CD4-positive, alpha-beta T cell treated with Interleukin-4 for 4 hours (primary cell): ENCODE results near the gene CDAN1.
"Not testable (repeated sequence)": the region's sequence is repeated elsewhere in the genome, so short reads cannot be mapped to it uniquely, and the experiment has no call there.

Source experiments
- DNase-seq: peaks from one replicate; pipeline ENCODE4 v3.0.0-alpha.2; 2020

Gene CDAN1

DNA sequence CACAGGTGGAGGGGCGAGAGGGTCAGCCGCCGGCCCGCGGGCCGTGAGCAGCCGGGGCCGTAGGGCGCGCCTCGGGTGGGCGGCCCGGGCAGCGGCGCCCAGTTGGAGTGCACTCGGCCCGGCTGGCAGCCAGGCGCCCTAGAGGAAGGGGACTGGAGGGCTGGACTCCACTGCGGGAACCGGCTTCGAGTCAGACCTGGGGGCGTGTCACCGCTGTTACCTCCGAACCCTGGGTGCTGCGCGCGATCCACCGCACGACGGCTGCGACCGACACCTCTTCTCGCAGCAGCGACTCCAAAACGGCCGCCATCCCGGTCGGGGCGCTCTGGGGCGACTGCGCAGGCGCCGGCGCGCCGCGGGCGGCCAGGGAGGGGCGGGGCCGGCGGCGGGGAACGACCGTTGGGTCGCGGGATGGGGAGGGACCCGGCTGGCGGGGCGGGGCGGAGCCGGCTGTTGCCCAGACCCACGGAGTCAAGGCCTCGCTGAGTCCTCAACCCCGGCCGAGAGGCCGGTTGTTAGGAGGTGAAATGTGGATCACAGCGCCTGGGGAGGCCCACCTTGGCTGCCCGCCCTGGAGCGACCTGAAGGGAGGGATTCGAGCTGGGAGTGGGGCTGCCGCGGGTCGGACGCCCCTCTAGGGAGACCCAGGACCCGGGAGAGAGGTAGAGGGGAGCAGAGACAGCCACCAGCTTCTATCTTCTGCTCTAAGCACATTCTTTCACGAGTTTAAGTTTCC lies at the start of gene CDAN1:
Gene CDAN1 (minus strand): TSS at position 336 of the 736 bp plus-strand sequence. CDS start 26 bp downstream, at position 310.
- DNase-seq, result peak; percentile 89

GRCh38 chr15:42785569-42785968 lies 48.6 kb upstream of the CDAN1 start:
- no peak for DNase-seq

GRCh38 chr15:42784705-42785104 lies 47.8 kb upstream of the CDAN1 start:
- DNase-seq, result no peak

GRCh38 chr15:42782716-42783115 lies 45.8 kb upstream of the CDAN1 start:
- no peak for DNase-seq

DNA sequence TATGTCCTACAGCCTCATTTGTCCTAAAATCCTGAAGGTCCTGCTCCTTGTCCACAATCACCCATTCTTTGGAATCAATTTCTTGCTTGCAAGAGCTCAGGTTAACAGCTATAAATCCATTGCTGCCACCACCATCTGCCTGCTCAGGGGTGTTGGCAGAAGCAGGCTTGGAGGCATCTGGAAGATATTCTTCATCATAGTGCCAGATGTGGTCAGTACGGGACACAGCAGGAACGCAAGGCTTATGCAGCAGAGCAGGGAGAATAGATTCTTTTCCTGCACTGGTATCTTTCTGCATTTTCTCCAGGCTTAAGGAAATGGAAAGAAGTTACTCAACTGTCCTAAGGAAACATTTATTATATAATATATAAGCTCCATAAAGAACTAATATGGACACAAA lies 38.5 kb upstream of the CDAN1 start:
- no peak for DNase-seq

DNA sequence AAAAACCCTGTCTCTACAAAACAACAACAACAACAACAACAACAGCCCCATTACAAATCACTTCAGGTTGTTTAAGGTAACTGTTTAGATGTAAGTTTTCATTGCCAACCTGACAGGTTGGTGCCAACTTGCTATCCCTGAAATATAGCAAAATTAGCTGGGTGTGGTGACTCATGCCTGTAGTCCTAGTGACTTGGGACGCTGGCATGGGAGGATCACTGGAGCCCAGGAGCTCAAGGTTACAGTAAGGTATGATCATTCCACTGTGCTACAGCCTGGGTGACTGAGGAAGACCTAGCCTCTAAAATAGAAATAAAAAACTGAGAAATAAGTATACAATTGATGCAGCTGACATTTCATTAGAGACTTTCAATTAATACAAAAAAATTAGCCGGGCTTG lies 36.0 kb upstream of the CDAN1 start:
- DNase-seq, result no peak

DNA sequence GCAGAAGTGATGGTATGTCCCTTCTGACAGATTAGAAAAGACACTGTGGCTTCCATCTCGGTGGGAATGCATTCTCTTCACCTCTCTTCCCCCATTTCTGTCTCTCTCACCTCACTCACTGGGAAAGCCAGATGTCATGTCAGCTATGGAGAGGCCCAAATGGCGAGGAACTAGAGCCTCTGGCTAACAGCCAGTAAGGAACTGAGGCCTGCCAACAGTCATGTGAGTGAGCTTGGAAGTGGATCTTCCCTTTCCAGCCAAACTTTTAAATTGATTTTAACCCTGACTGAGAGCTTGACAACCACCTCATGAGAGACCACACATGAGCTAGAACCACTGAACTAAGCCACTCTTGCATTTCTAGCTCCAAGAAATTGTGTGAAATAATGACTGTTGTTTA lies 35.2 kb upstream of the CDAN1 start:
- no peak for DNase-seq

DNA sequence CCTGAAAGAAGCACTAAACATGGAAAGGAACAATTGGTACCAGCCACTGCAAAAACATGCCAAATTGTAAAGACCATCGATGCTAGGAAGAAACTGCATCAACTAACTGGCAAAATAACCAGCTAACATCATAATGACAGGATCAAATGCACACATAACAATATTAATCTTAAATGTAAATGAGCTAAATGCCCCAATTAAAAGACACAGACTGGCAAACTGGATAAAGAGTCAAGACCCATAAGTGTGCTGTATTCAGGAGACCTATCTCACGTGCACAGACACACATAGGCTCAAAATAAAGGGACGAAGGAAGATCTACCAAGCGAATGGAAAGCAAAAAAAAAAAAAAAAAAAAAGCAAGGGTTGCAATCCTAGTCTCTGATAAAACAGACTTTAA lies 29.2 kb upstream of the CDAN1 start:
- not testable (repeated sequence) for DNase-seq

GRCh38 chr15:42764154-42764731 lies 27.3 kb upstream of the CDAN1 start:
- not testable (repeated sequence) for DNase-seq

- DNase-seq, result not testable (repeated sequence)
Observed at GRCh38 chr15:42761813-42762212, 24.9 kb upstream of the CDAN1 start.

- no peak for DNase-seq
Observed at GRCh38 chr15:42760759-42761158, 23.8 kb upstream of the CDAN1 start.

- no peak for DNase-seq
Observed at GRCh38 chr15:42759093-42759492, 22.2 kb upstream of the CDAN1 start.

- no peak for DNase-seq
Observed at GRCh38 chr15:42750306-42750705, 13.4 kb upstream of the CDAN1 start.

- DNase-seq, result no peak
Observed at GRCh38 chr15:42749266-42749665, 12.3 kb upstream of the CDAN1 start.

DNA sequence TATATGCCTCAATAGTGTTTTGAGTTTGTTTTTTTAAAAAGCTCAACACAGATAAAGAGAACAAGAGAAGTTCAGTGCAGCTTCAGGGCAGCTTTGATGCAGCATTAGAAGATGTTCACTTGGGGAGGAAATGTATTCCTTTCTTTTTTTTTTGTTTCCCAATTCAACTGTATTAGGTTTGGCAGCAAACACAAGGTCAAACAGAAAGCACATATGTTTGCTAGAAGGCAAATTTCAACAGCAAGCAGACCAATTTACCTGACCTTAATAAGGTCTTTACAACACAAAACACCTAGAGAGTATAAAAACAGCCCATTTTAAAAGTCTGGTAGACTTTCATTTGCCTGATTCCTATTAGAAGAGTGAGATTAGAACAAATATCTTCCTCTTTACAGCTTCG lies 7.3 kb upstream of the CDAN1 start:
- DNase-seq, result no peak

GRCh38 chr15:42742149-42742548 lies 5.2 kb upstream of the CDAN1 start:
- DNase-seq, result no peak

DNA sequence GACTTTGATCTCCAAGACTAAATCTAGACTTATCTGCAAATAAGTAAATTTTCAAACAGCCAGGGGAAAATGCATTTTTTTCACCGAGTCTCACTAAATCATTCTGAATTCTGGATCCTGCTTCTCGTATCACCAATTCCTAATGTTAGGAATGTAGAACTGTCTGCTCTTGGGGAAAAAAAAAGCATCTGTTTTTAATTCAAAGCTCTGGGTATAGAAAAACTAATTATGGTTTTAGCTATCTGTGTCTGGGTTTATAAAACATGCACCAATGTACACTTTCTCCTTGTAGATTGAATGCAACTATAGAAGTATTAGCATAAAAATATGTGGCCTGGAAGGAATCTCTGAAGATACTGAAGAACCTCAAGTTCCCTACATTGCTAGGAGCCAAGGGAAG lies 4.8 kb upstream of the CDAN1 start:
- no peak for DNase-seq

- DNase-seq, result no peak
Observed at GRCh38 chr15:42737529-42738328, 801 bp upstream of the CDAN1 start.

- DNase-seq, result no peak
Observed at GRCh38 chr15:42736178-42736792, 643 bp downstream of the CDAN1 start.

DNA sequence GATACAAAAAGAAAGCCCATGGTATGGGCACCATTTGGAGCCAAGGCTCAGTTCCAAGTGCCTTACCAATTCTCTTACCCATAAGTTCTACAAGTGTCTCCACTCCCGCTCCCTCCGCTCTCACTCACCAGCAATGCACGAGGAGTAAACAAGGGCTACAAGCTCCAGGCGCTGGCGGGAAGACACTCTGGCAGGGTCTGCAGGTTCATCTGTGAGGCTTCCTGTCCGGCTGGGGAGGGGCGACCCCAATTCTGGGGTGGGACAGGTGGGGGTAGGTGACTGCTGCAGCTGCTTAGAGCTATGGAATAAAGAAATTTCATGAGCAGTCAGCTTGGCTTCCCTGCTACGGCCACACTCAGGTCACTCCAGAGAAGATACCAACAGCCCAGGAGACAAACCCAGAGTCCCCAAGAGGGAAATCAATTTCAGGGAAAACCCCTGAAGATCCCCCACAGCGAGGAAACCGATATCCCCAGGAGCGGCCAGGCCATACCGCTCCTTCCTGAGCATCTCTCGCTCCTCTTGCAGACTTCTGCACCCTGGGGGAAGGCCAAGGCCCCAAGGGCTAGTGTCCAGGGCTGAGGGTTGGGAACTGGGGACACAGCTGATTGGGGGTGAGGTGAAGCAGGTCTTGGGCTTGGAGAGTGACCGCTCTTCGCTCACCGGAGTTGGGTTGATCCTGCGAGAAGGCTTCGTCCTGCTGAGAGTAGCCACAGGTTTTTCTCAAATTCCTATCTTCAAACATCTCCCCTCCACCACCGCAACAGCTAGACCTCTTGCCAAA lies 1.4 kb downstream of the CDAN1 start:
- no peak for DNase-seq

- no peak for DNase-seq
Observed at GRCh38 chr15:42734076-42734672, 2.8 kb downstream of the CDAN1 start.

GRCh38 chr15:42733027-42733426 lies 3.9 kb downstream of the CDAN1 start:
- no peak for DNase-seq
